Mononuclear cell (primary cell): ENCODE data around the gene MZT1. TPM values are rescaled to one million over a fixed set of nuclear protein-coding genes. Genes with fewer than 3 reads are reported as not detected.

ENCODE experiments used
- H3K27me3 ChIP-seq: 2 replicates; pipeline ENCODE4 v1.6.0; 2011; ENCODE audit warnings: low read length, control low read depth; ENCODE audit not compliant: insufficient read depth
- H3K4me1 ChIP-seq: 2 replicates; pipeline ENCODE4 v1.5.1; 2011; ENCODE audit warnings: mild to moderate bottlenecking, low read length, control low read depth; ENCODE audit not compliant: insufficient read depth
- H3K4me3 ChIP-seq: 2 replicates; pipeline ENCODE4 v1.5.1; 2011; ENCODE audit warnings: mild to moderate bottlenecking, low read length, moderate library complexity
- H3K9me3 ChIP-seq: 2 replicates; pipeline ENCODE4 v1.5.1; 2011; ENCODE audit warnings: low read depth, mild to moderate bottlenecking, control low read depth, low read length
- total RNA-seq: library from RNA; depleted of rRNA; stranded (reverse); fragments of >200 nt; gene quantifications from one replicate; pipeline ENCODE4 v1.2.3, GENCODE V29; 2012

Gene MZT1
- total RNA-seq, 1 donor, result 15.0 TPM

DNA sequence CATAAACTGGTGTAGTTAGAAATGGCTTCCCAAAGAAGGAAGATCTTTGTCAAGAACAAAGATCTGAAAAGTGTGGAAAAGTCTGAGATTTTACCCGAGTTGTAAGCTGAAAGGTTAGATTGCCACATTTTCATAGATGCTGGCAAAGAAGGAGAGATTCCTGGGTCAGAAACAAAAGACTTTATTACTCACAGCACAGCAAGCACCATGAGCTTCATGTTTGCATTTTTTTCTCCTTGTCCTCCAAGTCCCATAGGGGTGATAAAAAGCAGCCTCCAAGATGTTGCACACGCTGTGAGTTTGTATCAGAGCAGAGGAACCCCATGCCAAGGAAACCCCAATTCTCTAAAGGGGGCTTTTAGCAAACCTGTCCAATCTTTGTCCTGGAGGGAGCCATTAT is 29.3 kb downstream of the MZT1 start:
- H3K4me1 ChIP-seq, result no peaks in the 10 kb centered on the region
- no peaks in the 10 kb centered on the region for H3K9me3 ChIP-seq
- H3K4me3 ChIP-seq, result no peak overlapping the region
- no peaks in the 10 kb centered on the region for H3K27me3 ChIP-seq

DNA sequence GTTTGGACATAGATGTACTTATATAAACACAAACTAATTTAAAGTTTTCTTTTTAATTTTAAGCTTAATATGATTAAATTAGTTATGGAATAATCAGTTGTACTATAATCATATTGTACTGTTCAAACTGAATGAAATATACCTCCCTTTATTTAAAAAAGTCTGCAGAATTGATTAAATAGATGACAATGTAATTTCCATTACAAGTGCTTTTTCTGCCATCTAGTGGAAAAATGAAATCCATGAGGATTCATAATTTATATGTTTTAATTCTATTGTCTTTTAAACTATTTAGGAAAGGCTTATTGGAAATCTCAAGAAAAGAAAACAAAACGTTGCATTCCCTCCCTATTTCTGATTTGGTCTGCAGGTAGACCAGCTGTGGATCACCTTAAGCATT is 30.9 kb downstream of the MZT1 start:
- H3K9me3 ChIP-seq, result no peaks in the 10 kb centered on the region
- H3K4me1 ChIP-seq, result no peaks in the 10 kb centered on the region

DNA sequence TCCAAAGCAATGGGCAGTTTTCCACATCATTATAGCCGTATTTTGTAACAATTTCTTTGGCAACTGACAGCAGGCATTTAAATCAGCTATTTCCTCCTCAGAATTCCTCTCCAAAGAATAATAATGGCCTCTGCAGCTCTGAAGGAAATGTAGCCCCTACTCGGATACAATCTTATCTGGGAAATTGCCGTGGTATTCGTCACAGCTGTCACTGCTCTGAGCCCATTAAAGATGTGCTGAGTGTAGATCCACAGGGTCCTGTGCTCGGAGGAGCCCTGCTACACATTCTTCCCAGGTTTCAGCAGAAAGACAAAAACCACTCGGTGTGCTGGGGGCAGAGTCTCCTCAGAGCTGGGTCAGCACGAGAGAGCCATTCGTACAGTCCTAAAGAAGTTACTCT is 33.1 kb downstream of the MZT1 start:
- Histone ChIP-seq H3K9me3 (no peaks in the 10 kb centered on the region), H3K27me3 (no peaks in the 10 kb centered on the region), H3K4me3 (no peak overlapping the region), H3K4me1 (no peaks in the 10 kb centered on the region)

More for the DNA sequence above, 30.9 kb downstream of the MZT1 start:
- H3K4me3 ChIP-seq, result no peak overlapping the region
- H3K27me3 ChIP-seq, result no peaks in the 10 kb centered on the region

DNA sequence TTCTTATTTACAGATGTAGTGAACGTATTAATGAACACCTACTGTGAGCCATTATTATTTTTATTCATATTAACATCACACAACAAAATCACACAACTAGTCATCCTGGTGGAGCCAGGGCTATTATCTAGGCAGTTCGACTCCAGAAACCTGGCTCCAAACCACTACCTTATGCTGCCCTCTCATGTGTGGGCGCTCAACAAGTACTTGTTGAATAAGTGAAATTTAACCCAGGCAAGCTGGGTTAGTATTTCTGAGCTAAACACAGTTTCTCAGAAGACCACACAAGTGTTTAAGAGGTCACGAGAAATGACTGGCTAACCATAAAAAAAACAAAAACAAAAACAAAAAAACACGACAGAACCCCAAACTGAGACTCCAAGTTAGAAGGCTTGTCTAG is 33.6 kb downstream of the MZT1 start:
- no peaks in the 10 kb centered on the region for H3K4me1 ChIP-seq
- H3K4me3 ChIP-seq, result no peak overlapping the region
- no peaks in the 10 kb centered on the region for H3K9me3 ChIP-seq
- H3K27me3 ChIP-seq, result no peaks in the 10 kb centered on the region

DNA sequence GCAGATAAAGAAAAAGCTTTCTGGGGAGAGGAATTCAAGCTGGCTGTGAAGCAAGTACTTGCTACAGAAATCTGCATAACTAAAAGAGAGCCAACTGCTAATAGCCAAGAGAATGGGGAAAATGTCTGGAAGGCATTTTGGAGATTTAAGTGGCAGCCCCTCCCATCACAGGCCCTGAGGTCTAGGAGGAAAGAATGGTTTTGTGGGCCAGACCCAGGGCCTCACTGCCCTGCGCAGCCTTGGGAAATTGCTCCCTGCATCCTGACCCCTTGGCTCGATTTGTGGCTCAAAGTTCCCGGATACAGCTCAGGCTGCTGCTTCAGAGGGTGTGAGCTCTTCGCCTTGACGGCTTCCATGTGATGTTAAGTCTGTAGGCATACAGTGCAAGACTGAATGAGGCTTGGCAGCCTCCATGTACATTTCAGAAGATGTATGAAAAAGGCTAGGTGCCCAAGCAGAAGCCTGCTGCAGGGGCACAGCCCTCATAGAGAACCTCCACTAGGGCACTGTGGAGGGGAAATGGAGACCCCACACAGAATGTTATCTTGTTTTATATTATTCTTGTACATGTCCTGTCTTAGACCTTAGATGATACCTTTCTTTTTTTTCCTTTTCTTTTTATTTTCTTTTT is 34.4 kb downstream of the MZT1 start:
- H3K27me3 ChIP-seq, result no peaks in the 10 kb centered on the region
- H3K9me3 ChIP-seq, result no peaks in the 10 kb centered on the region
- H3K4me1 ChIP-seq, result no peaks in the 10 kb centered on the region
- H3K4me3 ChIP-seq, result no peak overlapping the region

DNA sequence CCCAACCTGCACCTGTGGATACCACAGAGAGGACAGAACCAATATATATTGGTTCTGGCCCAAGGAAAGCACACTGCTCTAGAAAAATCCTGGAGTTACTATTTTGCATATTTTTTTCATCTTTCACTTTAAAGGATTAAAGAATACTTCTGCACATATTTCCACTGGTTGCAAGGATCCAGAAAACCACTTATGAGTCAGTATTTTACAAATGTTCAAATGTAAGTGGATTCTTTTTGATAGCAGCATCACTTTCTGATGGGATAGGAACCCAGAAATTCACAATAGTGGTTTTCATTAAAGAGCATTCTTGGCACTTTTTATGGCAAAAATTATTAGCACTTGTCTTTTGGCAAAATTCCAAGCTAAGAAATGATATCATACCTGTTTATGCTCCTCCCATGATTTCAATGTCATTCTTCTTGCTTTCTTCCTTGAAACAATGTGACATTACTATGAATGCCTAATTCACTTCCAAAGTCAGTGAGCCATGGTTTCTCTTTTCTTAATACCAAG is 38.2 kb downstream of the MZT1 start:
- no peaks in the 10 kb centered on the region for H3K9me3 ChIP-seq
- no peak overlapping the region for H3K4me3 ChIP-seq
- no peaks in the 10 kb centered on the region for H3K27me3 ChIP-seq
- no peaks in the 10 kb centered on the region for H3K4me1 ChIP-seq

DNA sequence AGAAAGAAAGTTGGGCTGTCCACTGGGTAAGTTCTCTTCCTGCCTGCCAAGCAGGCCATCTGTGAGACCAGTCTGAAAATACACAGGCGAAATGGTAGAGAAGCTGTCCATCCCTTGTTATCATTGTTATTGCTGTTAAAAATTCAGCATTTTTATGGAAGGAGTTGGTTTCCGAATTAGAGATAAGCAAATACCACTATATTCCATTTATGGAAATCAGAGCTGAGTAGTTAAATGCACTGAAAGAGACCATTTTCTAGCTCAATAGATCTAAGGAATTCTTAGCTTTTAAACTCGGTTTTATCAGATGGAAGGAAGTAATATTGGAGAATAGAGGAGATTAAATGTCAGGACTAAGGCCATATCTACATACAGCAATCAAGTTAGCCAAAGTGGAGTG is 40.7 kb downstream of the MZT1 start:
- Histone ChIP-seq H3K4me1 (no peaks in the 10 kb centered on the region), H3K4me3 (no peak overlapping the region), H3K27me3 (no peaks in the 10 kb centered on the region), H3K9me3 (no peaks in the 10 kb centered on the region)

DNA sequence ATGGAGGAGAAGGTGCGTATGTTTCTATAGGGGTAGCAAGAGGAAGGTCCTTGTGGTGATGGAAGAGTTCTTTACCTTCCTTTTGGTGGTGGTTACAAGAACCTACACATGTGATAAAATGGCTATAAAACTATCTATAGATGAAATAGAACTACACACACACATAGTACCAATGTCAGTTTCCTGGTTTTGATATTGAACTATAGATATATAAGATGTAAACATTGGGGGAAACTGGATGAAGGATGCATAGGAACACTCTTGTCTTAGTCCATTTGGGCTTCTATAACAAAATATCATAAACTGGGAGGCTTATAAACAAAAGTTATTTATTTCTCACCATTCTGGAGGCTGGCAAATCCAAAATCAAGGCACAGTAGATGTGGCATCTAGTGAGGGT is 47.1 kb downstream of the MZT1 start:
- Histone ChIP-seq H3K4me3 (no peak overlapping the region), H3K27me3 (no peaks in the 10 kb centered on the region), H3K9me3 (no peaks in the 10 kb centered on the region), H3K4me1 (peaks cover 5% of the 10 kb centered on the region)

- Histone ChIP-seq H3K4me1 (peaks cover 5% of the 10 kb centered on the region), H3K9me3 (no peaks in the 10 kb centered on the region), H3K4me3 (no peak overlapping the region), H3K27me3 (no peaks in the 10 kb centered on the region)
Measured at GRCh38 chr13:72678312-72678711, 49.1 kb downstream of the MZT1 start.

DNA sequence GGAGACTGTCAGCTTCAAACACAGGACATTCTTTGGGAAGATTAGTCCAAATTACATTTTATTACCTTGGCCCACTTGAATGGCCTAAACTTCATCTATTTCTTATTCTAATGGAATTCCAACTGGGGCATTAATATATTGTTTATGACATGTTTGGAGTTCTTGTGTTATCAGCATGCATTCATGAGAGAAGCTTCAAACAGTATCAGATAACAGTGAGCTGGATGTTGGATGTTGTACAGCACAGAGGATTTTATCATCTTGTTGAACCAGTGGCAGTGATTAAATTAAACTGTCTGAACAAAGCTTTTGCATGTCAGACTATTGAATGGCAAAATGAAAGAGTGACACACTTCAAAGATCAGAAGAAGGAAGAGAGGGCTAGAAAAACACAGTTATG is 50.0 kb downstream of the MZT1 start:
- H3K27me3 ChIP-seq, result no peaks in the 10 kb centered on the region
- H3K4me3 ChIP-seq, result no peak overlapping the region
- H3K4me1 ChIP-seq, result peaks cover 5% of the 10 kb centered on the region
- no peaks in the 10 kb centered on the region for H3K9me3 ChIP-seq

DNA sequence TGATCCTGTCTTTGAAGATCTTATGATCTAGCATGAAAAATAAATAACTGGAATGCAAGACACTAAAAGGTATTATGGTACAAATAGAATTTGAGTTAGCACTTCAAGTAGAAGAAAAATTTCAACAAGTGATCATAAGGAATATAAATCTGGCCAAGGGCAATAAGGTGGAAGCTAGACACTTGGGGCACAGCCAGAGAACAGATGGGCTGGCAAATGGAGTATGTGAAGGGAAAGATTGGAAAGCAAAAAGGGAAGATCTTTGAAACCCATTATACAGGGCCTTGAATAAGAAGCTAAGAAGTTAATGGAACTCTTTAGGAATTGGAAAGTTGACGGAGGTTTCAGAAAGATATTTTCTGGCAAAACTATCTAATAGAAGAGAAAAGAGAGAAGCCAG is 61.0 kb downstream of the MZT1 start:
- Histone ChIP-seq H3K9me3 (no peaks in the 10 kb centered on the region), H3K27me3 (no peaks in the 10 kb centered on the region), H3K4me3 (no peak overlapping the region), H3K4me1 (no peaks in the 10 kb centered on the region)

DNA sequence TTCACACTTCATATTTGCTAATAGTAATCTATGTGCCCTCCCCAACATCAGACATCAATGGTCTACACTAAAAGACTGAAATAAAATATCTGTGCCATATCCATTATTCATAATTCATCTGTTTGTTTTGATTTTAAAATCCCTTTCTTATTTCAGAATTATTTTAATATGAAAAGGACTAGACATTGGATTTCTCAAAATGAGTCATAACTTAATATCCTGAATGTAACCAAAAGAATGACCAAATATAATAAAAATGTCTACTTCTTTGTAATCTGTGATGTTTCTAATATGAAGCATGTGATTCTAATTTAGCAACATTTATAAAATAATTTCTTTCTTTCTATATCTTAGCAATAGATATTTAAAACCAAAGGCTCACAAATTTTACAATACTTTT is 64.9 kb downstream of the MZT1 start:
- Histone ChIP-seq H3K4me1 (no peaks in the 10 kb centered on the region), H3K9me3 (no peaks in the 10 kb centered on the region), H3K4me3 (no peak overlapping the region), H3K27me3 (no peaks in the 10 kb centered on the region)

Other genes with a start within 250 kb of the MZT1 start
- 7.5 TPM for gene BORA, start 294 bp upstream of the MZT1 start, total RNA-seq
- 63.6 TPM for gene DIS3, start 54.3 kb upstream of the MZT1 start, total RNA-seq
- gene PIBF1, start 54.5 kb upstream of the MZT1 start, total RNA-seq, result 25.7 TPM